Dermis microvascular lymphatic vessel endothelial cell (primary cell): ENCODE data around the gene RPEL1. TPM values are rescaled to one million over a fixed set of nuclear protein-coding genes. Genes with fewer than 3 reads are reported as not detected.
"Not testable (repeated sequence)": the region's sequence is repeated elsewhere in the genome, so short reads cannot be mapped to it uniquely, and the experiment has no call there.

Source experiments
- DNase-seq, 2 donors: peaks; one replicate each; pipeline versions ENCODE4 v3.0.0 to v3.0.0-alpha.2; 2010; ENCODE audit warnings: low read depth in 2 of 2
- total RNA-seq: library from RNA; depleted of rRNA; stranded (reverse); fragments of >200 nt; gene quantifications from 2 replicates; pipeline ENCODE4 v1.2.1, GENCODE V29; 2014

The RPEL1 gene
- total RNA-seq, 1 donor from 2014 or later = 0.13 TPM

GRCh38 chr10:103232772-103233488, 12.8 kb upstream of the RPEL1 start:
- DNase-seq = no peak

GRCh38 chr10:103235775-103236174, 9.9 kb upstream of the RPEL1 start:
- no peak for DNase-seq

DNA sequence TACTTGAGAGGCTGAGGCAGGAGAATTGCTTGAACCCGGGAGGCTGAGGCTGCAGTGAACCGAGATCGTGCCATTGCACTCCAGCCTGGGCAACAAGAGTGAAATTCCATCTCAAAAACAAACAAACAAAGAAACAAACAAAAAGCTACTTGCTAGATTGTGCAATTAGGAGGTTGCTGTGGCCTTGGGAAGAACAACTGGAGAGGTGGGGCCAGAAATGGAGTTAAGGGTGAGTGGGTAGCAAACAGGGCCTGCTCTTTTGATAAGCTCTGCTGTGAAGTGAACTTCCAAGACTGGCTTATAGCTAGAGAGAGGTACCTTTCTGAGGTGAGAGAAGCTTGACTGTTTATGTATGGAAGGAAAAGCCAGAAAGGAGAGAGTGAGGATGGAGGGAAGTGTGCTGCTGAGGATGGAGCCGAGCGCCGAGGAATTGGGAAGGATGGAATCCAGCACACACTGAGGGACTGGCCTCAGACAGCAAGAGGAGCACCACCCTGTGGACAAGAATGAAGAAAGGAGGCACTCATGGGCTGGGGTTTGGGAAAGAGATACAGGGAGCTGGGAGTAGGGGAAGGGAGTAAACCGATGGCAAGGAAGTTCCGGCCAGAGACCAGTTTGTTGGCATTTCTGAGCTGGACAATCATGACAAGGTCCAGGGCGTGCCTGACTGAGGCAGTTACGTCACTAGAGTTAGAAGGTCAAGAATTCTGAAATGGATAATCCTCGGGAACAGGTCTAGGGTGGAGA, 7.0 kb upstream of the RPEL1 start:
- peak in 1 of 2 donors; percentile 45 for DNase-seq

DNA sequence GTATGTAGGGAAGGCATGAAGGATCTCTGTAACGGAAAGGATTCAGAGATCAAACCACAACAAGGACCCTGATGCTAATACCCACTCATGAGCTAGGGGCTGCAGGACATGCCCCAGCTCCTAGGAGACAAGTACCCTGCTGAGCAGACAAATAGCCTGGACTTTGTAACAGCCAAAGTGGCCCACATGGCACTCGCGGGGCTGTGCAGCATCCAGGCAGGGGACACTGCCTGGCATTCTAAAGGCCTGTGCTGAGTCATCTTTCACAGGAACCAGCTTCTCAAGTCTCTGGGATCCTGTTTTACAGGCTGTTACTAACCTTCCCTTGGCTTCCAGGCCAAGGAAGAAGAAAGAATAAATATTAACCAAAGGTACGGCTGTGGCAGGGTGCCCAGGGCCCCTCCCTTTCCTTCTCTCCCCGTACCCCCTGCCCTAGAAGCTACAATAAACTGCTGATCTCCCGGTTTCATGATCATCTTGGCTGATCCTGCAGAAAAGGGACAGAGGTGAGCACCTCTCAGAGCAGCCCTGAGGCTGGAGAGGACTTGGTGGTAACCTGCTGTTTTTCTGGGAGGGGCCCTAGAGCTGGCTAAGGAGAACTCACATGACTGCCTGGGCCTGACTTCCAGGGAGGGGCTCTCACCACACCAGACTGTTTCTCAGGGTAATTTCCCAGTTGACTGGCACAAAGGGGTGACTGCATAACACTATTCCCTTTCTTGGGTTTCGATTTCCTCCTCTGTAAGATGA, 4.2 kb upstream of the RPEL1 start:
- DNase-seq = peak in 1 of 2 donors; percentile 56

DNA sequence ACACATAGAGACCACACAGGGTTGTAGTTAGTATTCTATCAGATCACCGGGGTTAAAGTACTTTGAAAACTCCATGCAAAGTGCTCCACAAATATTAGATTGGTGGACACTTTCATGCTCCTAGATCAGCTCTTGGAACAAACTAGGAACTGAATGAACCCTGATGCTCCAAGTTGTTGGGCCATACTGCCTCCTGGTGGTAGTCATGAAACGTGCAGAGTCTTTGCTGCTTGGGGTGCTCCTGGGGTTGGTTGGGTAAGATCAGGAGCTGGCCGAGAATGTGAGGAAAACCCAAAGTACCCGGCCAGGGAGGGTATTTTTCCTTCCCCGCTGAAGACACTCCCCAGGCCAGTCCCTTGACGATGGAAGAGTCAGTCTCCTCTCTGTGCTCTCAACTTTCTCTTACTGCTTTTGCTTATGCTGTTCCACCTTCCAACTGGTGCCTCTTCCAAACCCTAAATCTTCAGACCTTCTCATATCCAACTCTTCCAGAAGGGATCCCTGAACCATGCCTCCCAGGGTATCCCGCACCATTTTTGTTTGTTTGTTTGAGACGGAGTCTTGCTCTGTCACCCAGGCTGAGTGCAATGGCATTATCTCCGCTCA, 918 bp upstream of the RPEL1 start:
- peak; percentile 77 to 81 for DNase-seq

GRCh38 chr10:103246324-103246723, 637 bp downstream of the RPEL1 start:
- DNase-seq = no peak

GRCh38 chr10:103254113-103254512, 8.4 kb downstream of the RPEL1 start:
- DNase-seq = no peak

GRCh38 chr10:103254538-103255325, 9.0 kb downstream of the RPEL1 start:
- no peak for DNase-seq

- DNase-seq = no peak
These were observed 10.9 kb downstream of the RPEL1 start for GRCh38 chr10:103256613-103257012.

GRCh38 chr10:103257812-103258211, 12.1 kb downstream of the RPEL1 start:
- no peak for DNase-seq

DNA sequence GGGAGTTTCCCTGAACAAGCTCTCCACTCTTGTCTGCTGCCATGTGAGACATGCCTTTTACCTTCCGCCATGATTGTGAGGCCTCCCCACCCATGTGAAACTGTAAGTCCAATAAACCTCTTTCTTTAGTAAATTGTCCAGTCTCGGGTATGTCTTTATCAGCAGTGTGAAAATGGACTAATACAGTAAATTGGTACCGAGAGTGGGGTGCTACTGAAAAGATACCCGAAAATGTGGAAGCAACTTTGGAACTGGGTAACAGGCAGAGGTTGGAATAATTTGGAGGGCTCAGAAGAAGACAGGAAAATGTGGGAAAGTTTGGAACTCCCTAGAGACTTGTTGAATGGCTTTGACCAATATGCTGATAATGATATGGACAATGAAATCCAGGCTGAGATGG, 13.2 kb downstream of the RPEL1 start:
- DNase-seq = not testable (repeated sequence)

DNA sequence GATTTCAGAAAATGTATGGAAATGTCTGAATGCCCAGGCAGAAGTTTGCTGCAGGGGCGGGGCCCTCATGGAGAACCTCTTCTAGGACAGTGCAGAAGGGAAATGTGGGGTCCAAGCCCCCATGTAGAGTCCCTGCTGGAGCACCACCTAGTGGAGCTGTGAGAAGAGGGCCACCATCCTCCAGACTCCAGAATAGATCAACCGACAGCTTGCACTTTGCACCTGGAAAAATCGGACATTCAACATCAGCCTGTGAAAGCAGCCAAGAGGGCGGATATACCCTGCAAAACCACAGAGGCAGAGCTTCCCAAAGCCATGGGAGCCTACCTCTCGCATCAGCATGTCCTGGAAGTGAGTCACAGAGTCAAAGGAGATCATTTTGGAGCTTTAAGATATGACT, 14.3 kb downstream of the RPEL1 start:
- no peak for DNase-seq

- DNase-seq = no peak
These were observed 16.5 kb downstream of the RPEL1 start for GRCh38 chr10:103262229-103262628.

GRCh38 chr10:103265717-103266329, 20.1 kb downstream of the RPEL1 start:
- DNase-seq = peak; percentile 55 to 72

GRCh38 chr10:103273041-103273441, 27.4 kb downstream of the RPEL1 start:
- DNase-seq = peak in 1 of 2 donors; percentile 73

DNA sequence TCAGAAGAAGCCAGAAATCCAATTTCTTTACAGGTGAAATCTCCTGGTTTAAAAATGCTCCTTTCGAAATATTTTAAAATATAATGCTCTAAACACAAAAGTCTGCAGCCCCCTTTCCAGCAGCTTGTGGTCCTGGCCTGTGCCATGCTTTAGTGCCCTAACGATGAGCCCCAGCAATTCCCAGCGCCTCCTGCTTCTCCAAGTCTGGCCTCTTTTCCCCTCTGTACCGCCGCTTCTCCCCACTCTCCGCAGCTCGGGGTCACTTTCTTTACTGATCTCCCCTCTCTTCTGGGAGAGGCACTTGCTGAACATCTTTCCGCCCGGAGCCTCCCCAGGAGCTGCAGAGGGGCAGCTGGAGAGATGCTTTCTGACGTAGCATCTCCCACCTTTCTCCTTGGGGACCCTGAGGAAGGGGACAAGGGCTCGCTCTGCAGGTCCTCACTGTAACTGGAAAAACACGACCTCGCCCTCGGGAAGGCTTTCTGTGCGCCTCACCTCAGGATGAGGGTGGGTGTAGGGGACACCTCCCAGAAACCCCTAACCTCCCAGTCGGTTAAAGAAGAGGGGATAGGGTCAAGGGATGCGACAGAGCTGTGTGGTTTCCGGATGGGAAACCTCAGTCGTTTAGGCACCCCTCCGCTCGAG, 30.7 kb downstream of the RPEL1 start:
- no peak for DNase-seq

DNA sequence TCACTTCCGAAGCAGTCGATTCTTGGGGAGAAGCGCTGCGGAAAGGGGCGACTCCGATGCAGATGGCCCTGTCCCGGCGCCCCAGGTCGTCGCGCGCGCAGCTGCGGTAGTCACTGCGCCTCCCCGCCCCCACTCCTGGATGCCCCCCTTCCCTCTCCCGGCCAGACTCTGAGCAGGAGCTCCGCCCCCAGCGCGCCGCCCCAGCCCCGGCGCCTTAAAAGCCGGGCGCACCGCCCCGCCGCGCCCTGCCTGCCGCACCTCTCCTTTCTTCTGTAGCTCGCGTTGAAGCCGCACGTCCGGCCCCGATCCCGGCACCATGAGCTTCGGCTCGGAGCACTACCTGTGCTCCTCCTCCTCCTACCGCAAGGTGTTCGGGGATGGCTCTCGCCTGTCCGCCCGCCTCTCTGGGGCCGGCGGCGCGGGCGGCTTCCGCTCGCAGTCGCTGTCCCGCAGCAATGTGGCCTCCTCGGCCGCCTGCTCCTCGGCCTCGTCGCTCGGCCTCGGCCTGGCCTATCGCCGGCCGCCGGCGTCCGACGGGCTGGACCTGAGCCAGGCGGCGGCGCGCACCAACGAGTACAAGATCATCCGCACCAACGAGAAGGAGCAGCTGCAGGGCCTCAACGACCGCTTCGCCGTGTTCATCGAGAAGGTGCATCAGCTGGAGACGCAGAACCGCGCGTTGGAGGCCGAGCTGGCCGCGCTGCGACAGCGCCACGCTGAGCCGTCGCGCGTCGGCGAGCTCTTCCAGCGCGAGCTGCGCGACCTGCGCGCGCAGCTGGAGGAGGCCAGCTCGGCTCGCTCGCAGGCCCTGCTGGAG, 31.4 kb downstream of the RPEL1 start, which contains the start of gene INA:
Gene INA (plus strand): TSS at position 243 of the 817 bp plus-strand sequence. CDS start 74 bp downstream, at position 317.
- DNase-seq = peak in 1 of 2 donors; percentile 51

GRCh38 chr10:103277713-103278536, 32.2 kb downstream of the RPEL1 start:
- no peak for DNase-seq
